ENCODE results near the gene C12orf76. TPM values are rescaled to one million over a fixed set of nuclear protein-coding genes. Genes with fewer than 3 reads are reported as not detected.
"Not testable (repeated sequence)": the region's sequence is repeated elsewhere in the genome, so short reads cannot be mapped to it uniquely, and the experiment has no call there.

Gene C12orf76
- polyA plus RNA-seq, 1 of the 3 experiments (the other 2 are of a cell fraction): 29.2 TPM

- TF ChIP-seq EZH2phosphoT487 (IDR thresholded peaks at IDR 0.05; ENCODE audit: borderline replicate concordance, low read depth) (no peak), PBX3 (IDR thresholded peaks at IDR 0.05) (no peak), NRF1 (IDR thresholded peaks at IDR 0.05; ENCODE audit: low read depth, low read length) (no peak), GATA2 (CRISPR knock-in tag; IDR thresholded peaks at IDR 0.05) (no peak), CHD2 (IDR thresholded peaks at IDR 0.05; ENCODE audit: low read length, partially characterized antibody) (no peak), GABPA (IDR thresholded peaks at IDR 0.05; ENCODE audit: low read depth) (no peak), FOXJ3 (CRISPR knock-in tag; IDR thresholded peaks at IDR 0.05) (no peak)
- Histone ChIP-seq H3K27me3 (ENCODE audit: insufficient read depth) (no peaks in the 10 kb centered on the region), H3K4me1 (ENCODE audit: control insufficient read depth in 1 of 2, insufficient read depth in 2 of 2, low read depth in 1 of 2, low read length in 1 of 2) (no peaks in the 10 kb centered on the region), H3K27ac (ENCODE audit: low read depth in 2 of 2, low read length in 1 of 2) (no peak overlapping the region), H3K79me2 (ENCODE audit: insufficient read depth) (no peaks in the 10 kb centered on the region), H4K20me1 (ENCODE audit: insufficient read depth) (no peaks in the 10 kb centered on the region), H3K9me3 (no peaks in the 10 kb centered on the region), H3K9me2 (no peaks in the 10 kb centered on the region), H3K4me3 (ENCODE audit: low read depth in 2 of 2, low read length in 1 of 2) (no peak overlapping the region), H2AFZ (ENCODE audit: low read depth) (no peak overlapping the region), H3K9ac (no peak overlapping the region), H3K36me3 (replicated peaks in 1 of 2; ENCODE audit: control insufficient read depth in 1 of 2, insufficient read depth in 2 of 2, low read length in 1 of 2) (no peaks in the 10 kb centered on the region), H3K4me2 (no peak overlapping the region), H3F3A (replicated peaks; ENCODE audit: insufficient read depth) (no peaks in the 10 kb centered on the region)
- DNase-seq: no peak
- ChIA-PET CTCF (no interaction called here), POLR2A (no interaction called here)
- WGBS (ENCODE audit: low lambda C conversion rate): 84% methylated on average over 5 of the region's 5 CpGs
Observed at GRCh38 chr12:110088936-110089335, 40.6 kb upstream of the C12orf76 start.

GRCh38 chr12:110088216-110088615, 39.9 kb upstream of the C12orf76 start:
- H2AFZ ChIP-seq (ENCODE audit: low read depth); H3K36me3 ChIP-seq (replicated peaks in 1 of 2; ENCODE audit: control insufficient read depth in 1 of 2, insufficient read depth in 2 of 2, low read length in 1 of 2); DNase-seq; H3K9me3 ChIP-seq; H3K9me2 ChIP-seq; H3K4me1 ChIP-seq (ENCODE audit: control insufficient read depth in 1 of 2, insufficient read depth in 2 of 2, low read depth in 1 of 2, low read length in 1 of 2); H3K9ac ChIP-seq; H3K27me3 ChIP-seq (ENCODE audit: insufficient read depth); H3K27ac ChIP-seq (ENCODE audit: low read depth in 2 of 2, low read length in 1 of 2); H3K79me2 ChIP-seq (ENCODE audit: insufficient read depth); POLR2A ChIA-PET; H4K20me1 ChIP-seq (ENCODE audit: insufficient read depth); H3F3A ChIP-seq (replicated peaks; ENCODE audit: insufficient read depth); H3K4me2 ChIP-seq; H3K4me3 ChIP-seq (ENCODE audit: low read depth in 2 of 2, low read length in 1 of 2): not testable (repeated sequence)
- CTCF ChIA-PET: interaction anchor here (1.0 kb wide), 2 partner anchors 11 to 343 kb away, joined by 3 to 5 read pairs; no protein-coding TSS in a partner anchor
- WGBS (ENCODE audit: low lambda C conversion rate): 79% methylated on average over 6 of the region's 6 CpGs

- Histone ChIP-seq H3K4me3 (ENCODE audit: low read depth in 2 of 2, low read length in 1 of 2) (no peak overlapping the region), H3K9me2 (no peaks in the 10 kb centered on the region), H3F3A (replicated peaks; ENCODE audit: insufficient read depth) (no peaks in the 10 kb centered on the region), H3K79me2 (ENCODE audit: insufficient read depth) (no peaks in the 10 kb centered on the region), H2AFZ (ENCODE audit: low read depth) (no peak overlapping the region), H3K36me3 (replicated peaks in 1 of 2; ENCODE audit: control insufficient read depth in 1 of 2, insufficient read depth in 2 of 2, low read length in 1 of 2) (no peaks in the 10 kb centered on the region), H3K4me1 (ENCODE audit: control insufficient read depth in 1 of 2, insufficient read depth in 2 of 2, low read depth in 1 of 2, low read length in 1 of 2) (no peaks in the 10 kb centered on the region), H3K27me3 (ENCODE audit: insufficient read depth) (no peaks in the 10 kb centered on the region), H3K9me3 (no peaks in the 10 kb centered on the region), H3K9ac (no peak overlapping the region), H4K20me1 (ENCODE audit: insufficient read depth) (no peaks in the 10 kb centered on the region), H3K27ac (ENCODE audit: low read depth in 2 of 2, low read length in 1 of 2) (no peak overlapping the region), H3K4me2 (no peak overlapping the region)
- POLR2A ChIA-PET: no interaction called here
- WGBS (ENCODE audit: low lambda C conversion rate): 74% methylated on average over 4 of the region's 4 CpGs
- CTCF ChIA-PET: interaction anchor here (1.2 to 1.5 kb wide), 2 partner anchors 15 kb away, joined by 4 to 5 read pairs; no protein-coding TSS in a partner anchor
- no peak for DNase-seq
- TF ChIP-seq RCOR1 (IDR thresholded peaks at IDR 0.05; ENCODE audit: low read length) (no peak), TEAD4 (IDR thresholded peaks at IDR 0.05; ENCODE audit: borderline replicate concordance, insufficient read depth) (no peak), SMC3 (IDR thresholded peaks at IDR 0.05; ENCODE audit: low read depth, low read length) (no peak), TAF1 (IDR thresholded peaks at IDR 0.05; ENCODE audit: borderline replicate concordance, low read depth, low read length) (no peak), NFIC (IDR thresholded peaks at IDR 0.05; ENCODE audit: borderline replicate concordance) (no peak), SIN3A (IDR thresholded peaks at IDR 0.05; ENCODE audit: borderline replicate concordance, low read depth, low read length) (no peak), USF1 (IDR thresholded peaks at IDR 0.05; ENCODE audit: borderline replicate concordance, low read depth) (no peak), YY1 (IDR thresholded peaks at IDR 0.05; ENCODE audit: low read depth) (no peak), RAD21 (IDR thresholded peaks at IDR 0.05; ENCODE audit: low read length) (no peak), REST (IDR thresholded peaks at IDR 0.05; ENCODE audit: low read depth, low read length) (no peak), GATA2 (CRISPR knock-in tag; IDR thresholded peaks at IDR 0.05) (no peak)
Observed at GRCh38 chr12:110084314-110085015, 36.1 kb upstream of the C12orf76 start.
